Gastrocnemius medialis (tissue), 4 donors: ENCODE data around the gene ZC3H7A. TPM values are rescaled to one million over a fixed set of nuclear protein-coding genes. Genes with fewer than 3 reads are reported as not detected.

Source experiments
- ATAC-seq, 2 donors: fragments of 150-250 bp; one replicate each; pipeline ENCODE4 v1.9.1; 2016
- DNase-seq, 2 donors: peaks; one replicate each; pipeline ENCODE4 v3.0.0-alpha.2; 2019
- H3K27ac ChIP-seq, 4 donors: fragments of 200-600 bp; sonication (generic); 1 replicate in 1 of 4; 2 replicates in 3 of 4; pipeline ENCODE4 v1.5.1; 2016 to 2018; ENCODE audit warnings: mild to moderate bottlenecking in 2 of 4, moderate library complexity in 1 of 4
- H3K27me3 ChIP-seq, 3 donors: fragments of 200-600 bp; sonication (generic) in 2 of 3; 1 replicate in 1 of 3; 2 replicates in 2 of 3; pipeline versions ENCODE4 v1.5.1 to v1.6.0; 2016 to 2019; ENCODE audit warnings: mild to moderate bottlenecking in 1 of 3, moderate library complexity in 1 of 3
- H3K36me3 ChIP-seq, 2 donors: fragments of 200-600 bp; sonication (generic) in 1 of 2; one replicate each; pipeline ENCODE4 v1.5.1; 2017 to 2018
- H3K4me1 ChIP-seq, 2 donors: fragments of 200-600 bp; sonication (generic) in 1 of 2; one replicate each; pipeline ENCODE4 v1.5.1; 2016 to 2017; ENCODE audit warnings: mild to moderate bottlenecking in 2 of 2
- H3K4me3 ChIP-seq, 4 donors: fragments of 200-600 bp; sonication (generic) in 3 of 4; 1 replicate in 1 of 4; 2 replicates in 3 of 4; pipeline ENCODE4 v1.5.1; 2016 to 2019; ENCODE audit warnings: mild to moderate bottlenecking in 2 of 4
- H3K9me3 ChIP-seq, 3 donors: fragments of 200-600 bp; sonication (generic) in 2 of 3; 1 replicate in 1 of 3; 2 replicates in 2 of 3; pipeline ENCODE4 v1.5.1; 2016 to 2019
- POLR2A ChIP-seq, 2 donors: fragments of 450-650 bp; IDR thresholded peaks; one replicate each; pipeline ENCODE4 v1.6.1; 2017; ENCODE audit warnings: antibody characterized with exemption in 2 of 2, mild to moderate bottlenecking in 2 of 2, moderate library complexity in 2 of 2
- in situ Hi-C, 4 donors: fragments of 200-750 bp; cut with MboI; loops; one replicate each; pipeline versions ENCODE4 v1.15.0 to v1.8.0; 2017; ENCODE audit warnings: low sequenced_read_pairs in 4 of 4
- intact Hi-C: fragments of 100-400 bp; cut with DNase I; formaldehyde crosslinking; loops from one replicate; pipeline ENCODE4 v1.15.1; 2023; ENCODE audit warnings: low total_unique reads
- total RNA-seq, 4 donors: library from RNA; depleted of rRNA; stranded (reverse); fragments of >200 nt; gene quantifications; one replicate each; pipeline versions ENCODE4 v1.1.0 to v1.2.3, GENCODE V29; 2016
- TF ChIP-seq, protein P1 (sequence below), 5 experiments: fragments of 450-650 bp in 3 of 5; fragments of 200-600 bp in 2 of 5; sonication (generic) in 2 of 5; IDR thresholded peaks in 4 of 5; conservative IDR thresholded peaks in 1 of 5; 1 replicate in 4 of 5; 2 replicates in 1 of 5; pipeline ENCODE4 v1.5.1; 2016 to 2019; ENCODE audit warnings: antibody characterized with exemption in 5 of 5, mild to moderate bottlenecking in 3 of 5, moderate library complexity in 3 of 5

Gene ZC3H7A
- total RNA-seq, 4 donors from 2014 or later, result 33.9 to 41.7 (median 37.9) TPM

DNA sequence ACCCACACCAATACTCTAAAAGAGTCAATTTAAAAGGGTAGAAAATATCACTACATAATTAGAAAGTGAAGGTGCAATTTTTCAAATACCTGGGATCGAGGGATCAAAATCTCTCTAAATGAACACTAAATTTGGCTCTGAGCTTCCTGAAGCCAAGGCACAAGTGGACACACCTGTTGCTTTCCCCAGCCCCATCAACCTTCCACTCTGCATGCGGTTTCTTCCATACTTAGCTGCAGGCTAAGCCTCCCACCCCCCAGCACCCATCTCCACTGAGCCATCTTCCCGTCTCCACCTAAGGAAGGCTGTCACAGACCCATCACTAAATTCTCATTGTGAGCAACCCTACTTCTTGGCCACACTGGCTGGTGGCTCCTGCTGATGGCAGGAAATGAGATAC lies 84.9 kb downstream of the ZC3H7A start:
- no peak for TF ChIP-seq POLR2A (IDR thresholded peaks at IDR 0.05)
- TF ChIP-seq, protein P1, sequence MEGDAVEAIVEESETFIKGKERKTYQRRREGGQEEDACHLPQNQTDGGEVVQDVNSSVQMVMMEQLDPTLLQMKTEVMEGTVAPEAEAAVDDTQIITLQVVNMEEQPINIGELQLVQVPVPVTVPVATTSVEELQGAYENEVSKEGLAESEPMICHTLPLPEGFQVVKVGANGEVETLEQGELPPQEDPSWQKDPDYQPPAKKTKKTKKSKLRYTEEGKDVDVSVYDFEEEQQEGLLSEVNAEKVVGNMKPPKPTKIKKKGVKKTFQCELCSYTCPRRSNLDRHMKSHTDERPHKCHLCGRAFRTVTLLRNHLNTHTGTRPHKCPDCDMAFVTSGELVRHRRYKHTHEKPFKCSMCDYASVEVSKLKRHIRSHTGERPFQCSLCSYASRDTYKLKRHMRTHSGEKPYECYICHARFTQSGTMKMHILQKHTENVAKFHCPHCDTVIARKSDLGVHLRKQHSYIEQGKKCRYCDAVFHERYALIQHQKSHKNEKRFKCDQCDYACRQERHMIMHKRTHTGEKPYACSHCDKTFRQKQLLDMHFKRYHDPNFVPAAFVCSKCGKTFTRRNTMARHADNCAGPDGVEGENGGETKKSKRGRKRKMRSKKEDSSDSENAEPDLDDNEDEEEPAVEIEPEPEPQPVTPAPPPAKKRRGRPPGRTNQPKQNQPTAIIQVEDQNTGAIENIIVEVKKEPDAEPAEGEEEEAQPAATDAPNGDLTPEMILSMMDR (IDR thresholded peaks at IDR 0.05 in 4 of 5, conservative IDR thresholded peaks at IDR 0.05 in 1 of 5), result no peak
- DNase-seq (no peak), ATAC-seq (no peak)
- peaks cover 32 to 52% of the 10 kb centered on the region in 2 donors for H3K4me1 ChIP-seq
- in situ Hi-C loops (loop anchor here in 2 of 4 donors (10.0 to 25.0 kb wide), 2 partner anchors 177 to 750 kb away; no protein-coding TSS in a partner anchor), intact Hi-C loops (loop anchor here (10.0 kb wide), 1 partner anchor 217 kb away; no protein-coding TSS in a partner anchor)
- no peaks in the 10 kb centered on the region for H3K27me3 ChIP-seq
- no peaks in the 10 kb centered on the region for H3K36me3 ChIP-seq
- H3K9me3 ChIP-seq, result no peaks in the 10 kb centered on the region
- no peak overlapping the region for H3K4me3 ChIP-seq
- H3K27ac ChIP-seq, result peak overlapping the region; percentile 78 to 95 (median 88)

DNA sequence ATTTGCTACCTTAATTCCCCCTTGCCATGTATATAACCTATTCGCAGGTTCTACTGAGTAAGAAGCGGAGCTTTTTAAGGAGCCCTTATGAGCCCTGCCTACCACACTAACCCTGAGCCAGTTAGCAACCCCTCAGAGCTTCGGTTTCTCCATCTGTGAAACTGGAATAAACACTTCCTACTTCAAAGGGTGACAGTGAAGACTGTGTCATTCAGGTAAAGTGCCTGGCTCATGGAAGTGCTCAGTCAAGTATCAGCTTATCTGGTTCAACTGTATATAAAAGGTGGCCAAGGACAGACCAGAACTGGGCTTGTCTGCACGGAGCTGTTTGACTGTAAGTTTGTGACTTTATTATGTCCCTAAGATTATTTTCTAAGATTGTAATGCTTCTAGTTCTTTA lies 85.4 kb downstream of the ZC3H7A start:
- Histone ChIP-seq H3K4me3 (no peak overlapping the region), H3K27me3 (no peaks in the 10 kb centered on the region), H3K36me3 (no peaks in the 10 kb centered on the region), H3K9me3 (no peaks in the 10 kb centered on the region), H3K27ac (peak overlapping the region; percentile 78 to 95 (median 88)), H3K4me1 (peaks cover 36 to 57% of the 10 kb centered on the region in 2 donors)
- TF ChIP-seq, protein P1 (IDR thresholded peaks at IDR 0.05 in 4 of 5, conservative IDR thresholded peaks at IDR 0.05 in 1 of 5), result no peak
- no peak for TF ChIP-seq POLR2A (IDR thresholded peaks at IDR 0.05)
- intact Hi-C loops, result loop anchor here (10.0 kb wide), 1 partner anchor 217 kb away; no protein-coding TSS in a partner anchor
- no peak for ATAC-seq
- in situ Hi-C loops, result loop anchor here in 2 of 4 donors (10.0 to 25.0 kb wide), 2 partner anchors 177 to 749 kb away; no protein-coding TSS in a partner anchor
- DNase-seq, result no peak

DNA sequence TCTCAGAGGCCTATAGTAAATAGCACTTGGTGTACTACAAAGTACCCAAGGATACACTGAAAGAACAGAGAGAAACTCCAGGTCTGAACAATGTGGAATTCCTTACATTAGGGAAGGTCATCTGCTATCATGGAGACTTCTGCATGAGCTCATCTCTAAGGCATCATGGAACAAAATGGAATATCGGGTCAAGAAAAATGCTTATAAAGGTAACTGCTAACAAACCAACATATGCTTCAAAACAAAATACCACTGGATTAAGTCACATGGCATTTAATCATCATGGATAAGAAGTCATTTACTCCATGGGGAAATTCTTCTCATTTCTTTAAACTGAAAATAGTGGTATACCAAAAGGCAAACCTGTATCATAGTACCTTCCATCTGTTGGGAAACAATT lies 88.6 kb downstream of the ZC3H7A start:
- Histone ChIP-seq H3K4me1 (peaks cover 61 to 76% of the 10 kb centered on the region in 2 donors), H3K9me3 (no peaks in the 10 kb centered on the region), H3K27me3 (no peaks in the 10 kb centered on the region), H3K36me3 (no peaks in the 10 kb centered on the region), H3K27ac (peak overlapping the region; percentile 89 to 95 (median 94)), H3K4me3 (no peak overlapping the region)
- DNase-seq (no peak), ATAC-seq (no peak)
- in situ Hi-C loops (loop anchor here in 1 of 4 donors (25.0 kb wide), 1 partner anchor 746 kb away; no protein-coding TSS in a partner anchor), intact Hi-C loops (no loop called here)
- TF ChIP-seq POLR2A (IDR thresholded peaks at IDR 0.05), result no peak
- TF ChIP-seq, protein P1 (IDR thresholded peaks at IDR 0.05 in 4 of 5, conservative IDR thresholded peaks at IDR 0.05 in 1 of 5), result no peak

GRCh38 chr16:11707679-11708197 lies 89.3 kb downstream of the ZC3H7A start:
- peaks cover 61 to 74% of the 10 kb centered on the region in 2 donors for H3K4me1 ChIP-seq
- peak overlapping the region; percentile 89 to 95 (median 94) for H3K27ac ChIP-seq
- no peaks in the 10 kb centered on the region for H3K36me3 ChIP-seq
- intact Hi-C loops, result loop anchor here (2.0 kb wide), 1 partner anchor 35 kb away; the partner anchor contains the start of gene TXNDC11
- TF ChIP-seq, protein P1 (IDR thresholded peaks at IDR 0.05 in 4 of 5, conservative IDR thresholded peaks at IDR 0.05 in 1 of 5), result no peak
- TF ChIP-seq POLR2A (IDR thresholded peaks at IDR 0.05), result no peak
- no peak overlapping the region for H3K4me3 ChIP-seq
- in situ Hi-C loops, result loop anchor here in 1 of 4 donors (25.0 kb wide), 1 partner anchor 745 kb away; no protein-coding TSS in a partner anchor
- H3K9me3 ChIP-seq, result no peaks in the 10 kb centered on the region
- no peaks in the 10 kb centered on the region for H3K27me3 ChIP-seq
- DNase-seq (no peak), ATAC-seq (no peak)
